Transverse colon (tissue), 4 donors: ENCODE results near the gene ACADS. TPM values are rescaled to one million over a fixed set of nuclear protein-coding genes. Genes with fewer than 3 reads are reported as not detected.
A peak's percentile ranks its signal among the peaks of the same experiment; 100 is the strongest.

Experiments
- DNase-seq: peaks from one replicate; pipeline ENCODE4 v3.0.0-alpha.2; 2019
- H3K27ac ChIP-seq, 4 donors: fragments of 200-600 bp; sonication (generic); 2 replicates each; pipeline ENCODE4 v1.5.1; 2016 to 2018; ENCODE audit warnings: inconsistent platforms in 4 of 4
- H3K27me3 ChIP-seq: fragments of 200-600 bp; sonication (generic); 2 replicates; pipeline ENCODE4 v1.5.1; 2017; ENCODE audit warnings: inconsistent platforms
- H3K36me3 ChIP-seq, 4 donors: fragments of 200-600 bp; sonication (generic); 2 replicates each; pipeline ENCODE4 v1.5.1; 2017 to 2019; ENCODE audit warnings: inconsistent platforms in 4 of 4
- H3K4me1 ChIP-seq, 4 donors: fragments of 200-600 bp; sonication (generic); 2 replicates each; pipeline ENCODE4 v1.5.1; 2017 to 2020; ENCODE audit warnings: inconsistent platforms in 4 of 4
- H3K4me3 ChIP-seq, 4 donors: fragments of 200-600 bp; sonication (generic); 1 replicate in 1 of 4; 2 replicates in 3 of 4; pipeline versions ENCODE4 v1.5.1 to v1.6.1; 2017 to 2019; ENCODE audit warnings: inconsistent platforms in 4 of 4
- H3K9me3 ChIP-seq, 2 donors: fragments of 200-600 bp; sonication (generic); 2 replicates each; pipeline ENCODE4 v1.5.1; 2017 to 2019; ENCODE audit warnings: inconsistent platforms in 2 of 2
- EP300 ChIP-seq: sonication (generic); formaldehyde crosslinking; IDR thresholded peaks from one replicate; pipeline ENCODE4 v1.6.1; 2017; ENCODE audit warnings: antibody characterized with exemption, low read depth
- POLR2A ChIP-seq: fragments of 450-650 bp; IDR thresholded peaks from one replicate; pipeline ENCODE4 v1.6.1; 2016; ENCODE audit warnings: antibody characterized with exemption, mild to moderate bottlenecking, moderate library complexity
- POLR2AphosphoS5 ChIP-seq, 3 donors: sonication (generic); formaldehyde crosslinking; IDR thresholded peaks; one replicate each; pipeline ENCODE4 v1.6.1; 2016; ENCODE audit warnings: antibody characterized with exemption in 3 of 3
- WGBS, 2 donors: methylation state at CpG; one replicate each; pipeline ENCODE4 v1.1.5; 2018; ENCODE audit warnings: low coverage in 1 of 2; 5-methylcytosine and 5-hydroxymethylcytosine counted together
- in situ Hi-C, 4 donors: fragments of 200-750 bp; cut with MboI; loops; one replicate each; pipeline versions ENCODE4 v1.15.0 to v1.15.1; 2017; ENCODE audit warnings: low sequenced_read_pairs in 3 of 4, low pct_ligation_motif_present in 1 of 4, low pct_unique_long_range_greater_than_20kb in 1 of 4
- intact Hi-C: fragments of 100-400 bp; cut with DNase I; formaldehyde crosslinking; loops from one replicate; pipeline ENCODE4 v1.15.1; 2023; ENCODE audit warnings: low total_unique reads
- total RNA-seq, 4 donors: library from RNA; depleted of rRNA; stranded (reverse); fragments of >200 nt; gene quantifications; one replicate each; pipeline ENCODE4 v1.1.0, GENCODE V29; 2016
- TF ChIP-seq, protein P1 (sequence below), 5 experiments: fragments of 200-600 bp in 3 of 5; fragments of 450-650 bp in 2 of 5; sonication (generic) in 3 of 5; IDR thresholded peaks; 1 replicate in 2 of 5; 2 replicates in 3 of 5; pipeline ENCODE4 v1.5.1; 2016 to 2017; ENCODE audit warnings: antibody characterized with exemption in 5 of 5, inconsistent platforms in 3 of 5, mild to moderate bottlenecking in 2 of 5, moderate library complexity in 1 of 5

ACADS gene
- total RNA-seq, 4 donors from 2014 or later = 224 to 338 (median 297) TPM

DNA sequence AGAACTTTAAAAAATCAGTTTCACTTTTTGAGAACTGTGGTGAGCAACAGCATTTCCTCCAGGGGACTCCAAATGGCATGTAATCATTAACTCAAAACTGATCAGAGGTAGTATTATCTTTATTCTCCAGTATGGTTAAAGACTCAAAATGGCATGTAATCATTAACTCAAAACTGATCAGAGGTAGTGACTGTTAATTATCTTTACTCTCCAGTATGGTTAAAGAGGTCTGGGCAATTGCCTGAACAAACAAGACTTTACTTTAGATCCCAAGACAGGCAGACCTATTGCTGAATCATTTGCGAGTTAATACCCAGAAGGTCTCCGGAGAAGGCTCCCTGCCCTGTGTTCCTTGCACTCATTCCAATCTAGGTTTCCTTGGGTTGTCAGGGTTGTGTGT lies 6.6 kb upstream of the ACADS start:
- Histone ChIP-seq H3K4me3 (no peak overlapping the region), H3K27ac (peak overlapping the region; percentile 68 to 77 (median 72)), H3K36me3 (peaks cover 0 to 42% (median 3%) of the 10 kb centered on the region in 4 donors), H3K27me3 (no peaks in the 10 kb centered on the region), H3K4me1 (peaks cover 5 to 34% (median 22%) of the 10 kb centered on the region in 4 donors), H3K9me3 (no peaks in the 10 kb centered on the region)
- in situ Hi-C loops = loop anchor here in 2 of 4 donors (10.0 kb wide), 2 partner anchors 74 to 134 kb away; partner anchors contain the start of genes CABP1 (in 2 of the 2) and POP5 (in 1 of the 2)
- intact Hi-C loops = loop anchor here (10.0 kb wide), 1 partner anchor 134 kb away; the partner anchor contains the start of gene POP5
- WGBS, 2 donors = 45 to 62% methylated on average over 2 of the region's 2 CpGs
- DNase-seq = no peak
- no peak for TF ChIP-seq POLR2A
- TF ChIP-seq POLR2AphosphoS5 (IDR thresholded peaks at IDR 0.05) = no peak

DNA sequence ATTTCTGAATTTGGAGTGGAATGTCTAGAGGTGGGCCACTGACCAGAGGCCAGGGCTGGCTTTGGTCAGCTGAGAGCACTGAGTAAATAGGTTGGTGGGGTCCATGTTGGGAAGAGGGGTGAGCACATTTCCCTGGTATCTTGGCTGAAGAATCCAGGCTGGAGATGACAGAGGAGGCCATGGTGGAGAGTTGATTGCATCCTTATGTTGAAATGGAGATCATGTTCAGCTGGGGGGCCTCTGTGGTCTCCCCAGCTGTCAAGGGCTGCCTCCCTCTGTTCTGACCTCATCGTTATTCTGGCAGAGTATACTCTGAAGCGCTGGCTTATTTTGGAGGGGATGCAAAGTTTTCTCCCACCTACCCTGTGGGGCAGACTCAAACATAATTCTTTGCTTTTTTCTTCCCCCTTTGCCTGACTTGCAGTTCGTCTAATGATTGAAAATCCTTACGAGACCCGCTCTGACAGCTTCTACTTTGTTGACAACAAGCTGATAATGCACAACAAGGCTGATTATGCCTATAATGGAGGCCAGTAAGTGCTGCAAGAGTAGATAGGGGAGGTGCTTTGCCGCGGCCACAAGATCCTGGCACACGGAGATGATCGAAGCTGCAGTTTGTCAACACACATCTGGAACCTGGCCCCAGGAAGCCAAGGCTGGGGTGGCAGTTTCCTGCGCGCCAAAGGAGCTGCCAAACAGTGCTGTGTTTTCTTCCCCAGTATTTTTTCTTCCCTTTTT lies 6.0 kb upstream of the ACADS start:
- intact Hi-C loops (loop anchor here (10.0 kb wide), 1 partner anchor 135 kb away; the partner anchor contains the start of gene POP5), in situ Hi-C loops (loop anchor here in 2 of 4 donors (10.0 kb wide), 2 partner anchors 75 to 135 kb away; partner anchors contain the start of genes CABP1 (in 2 of the 2) and POP5 (in 1 of the 2))
- H3K9me3 ChIP-seq = no peaks in the 10 kb centered on the region
- TF ChIP-seq POLR2A = no peak
- H3K27me3 ChIP-seq = no peaks in the 10 kb centered on the region
- 47 to 50% methylated on average over 3 to 11 of the region's 11 CpGs for WGBS, 2 donors
- peak overlapping the region; percentile 68 to 77 (median 72) for H3K27ac ChIP-seq
- no peak overlapping the region for H3K4me3 ChIP-seq
- H3K4me1 ChIP-seq = peaks cover 5 to 34% (median 22%) of the 10 kb centered on the region in 4 donors
- peaks cover 0 to 42% (median 3%) of the 10 kb centered on the region in 4 donors for H3K36me3 ChIP-seq
- DNase-seq = no peak

DNA sequence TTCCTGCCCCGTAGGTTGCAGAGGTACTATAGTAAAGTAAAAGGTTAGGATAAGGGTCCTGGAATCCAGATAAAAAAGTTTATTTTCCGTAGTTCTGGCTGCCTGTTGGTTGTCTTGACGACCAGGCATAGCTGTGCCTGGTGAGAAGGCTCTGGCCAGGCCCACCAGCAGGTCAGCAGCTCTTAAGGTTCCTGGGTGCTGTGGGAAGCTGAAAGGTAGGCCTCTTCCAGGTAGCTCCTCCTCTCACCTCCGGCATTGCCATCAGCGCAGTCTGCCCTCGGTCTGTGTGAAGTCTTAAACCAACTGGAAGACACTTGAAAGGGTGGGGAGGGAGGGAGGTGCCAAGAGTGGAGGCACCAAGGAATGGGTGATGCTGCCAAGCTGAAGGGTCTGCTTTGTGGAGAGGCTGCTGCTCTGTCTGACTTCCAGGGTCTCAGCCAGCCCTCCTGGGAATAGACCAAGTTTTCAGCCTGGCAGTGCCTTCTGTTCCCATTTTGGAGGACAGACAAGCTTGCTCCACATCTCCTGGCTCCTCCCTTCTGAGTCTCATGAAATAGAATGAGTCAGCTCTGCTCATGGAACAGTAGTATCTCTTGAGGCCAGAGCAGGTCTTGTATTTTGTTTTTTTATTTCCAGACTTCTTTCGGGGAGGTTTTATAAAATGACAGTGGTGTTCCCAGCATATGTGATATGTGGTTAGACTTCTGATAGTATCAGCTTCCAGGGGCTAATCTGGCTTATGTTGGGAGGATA lies 5.2 kb upstream of the ACADS start:
- Histone ChIP-seq H3K27me3 (no peaks in the 10 kb centered on the region), H3K4me1 (peaks cover 12 to 41% (median 28%) of the 10 kb centered on the region in 4 donors), H3K36me3 (peaks cover 0 to 42% (median 3%) of the 10 kb centered on the region in 4 donors), H3K27ac (peak overlapping the region; percentile 68 to 77 (median 72)), H3K4me3 (no peak overlapping the region), H3K9me3 (no peaks in the 10 kb centered on the region)
- TF ChIP-seq EP300 (no peak), POLR2A (no peak), POLR2AphosphoS5 (IDR thresholded peaks at IDR 0.05) (no peak)
- TF ChIP-seq, protein P1, sequence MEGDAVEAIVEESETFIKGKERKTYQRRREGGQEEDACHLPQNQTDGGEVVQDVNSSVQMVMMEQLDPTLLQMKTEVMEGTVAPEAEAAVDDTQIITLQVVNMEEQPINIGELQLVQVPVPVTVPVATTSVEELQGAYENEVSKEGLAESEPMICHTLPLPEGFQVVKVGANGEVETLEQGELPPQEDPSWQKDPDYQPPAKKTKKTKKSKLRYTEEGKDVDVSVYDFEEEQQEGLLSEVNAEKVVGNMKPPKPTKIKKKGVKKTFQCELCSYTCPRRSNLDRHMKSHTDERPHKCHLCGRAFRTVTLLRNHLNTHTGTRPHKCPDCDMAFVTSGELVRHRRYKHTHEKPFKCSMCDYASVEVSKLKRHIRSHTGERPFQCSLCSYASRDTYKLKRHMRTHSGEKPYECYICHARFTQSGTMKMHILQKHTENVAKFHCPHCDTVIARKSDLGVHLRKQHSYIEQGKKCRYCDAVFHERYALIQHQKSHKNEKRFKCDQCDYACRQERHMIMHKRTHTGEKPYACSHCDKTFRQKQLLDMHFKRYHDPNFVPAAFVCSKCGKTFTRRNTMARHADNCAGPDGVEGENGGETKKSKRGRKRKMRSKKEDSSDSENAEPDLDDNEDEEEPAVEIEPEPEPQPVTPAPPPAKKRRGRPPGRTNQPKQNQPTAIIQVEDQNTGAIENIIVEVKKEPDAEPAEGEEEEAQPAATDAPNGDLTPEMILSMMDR (IDR thresholded peaks at IDR 0.05) = no peak
- 59 to 80% methylated on average over 1 to 7 of the region's 7 CpGs for WGBS, 2 donors
- no peak for DNase-seq
- in situ Hi-C loops (no loop called here), intact Hi-C loops (no loop called here)

DNA sequence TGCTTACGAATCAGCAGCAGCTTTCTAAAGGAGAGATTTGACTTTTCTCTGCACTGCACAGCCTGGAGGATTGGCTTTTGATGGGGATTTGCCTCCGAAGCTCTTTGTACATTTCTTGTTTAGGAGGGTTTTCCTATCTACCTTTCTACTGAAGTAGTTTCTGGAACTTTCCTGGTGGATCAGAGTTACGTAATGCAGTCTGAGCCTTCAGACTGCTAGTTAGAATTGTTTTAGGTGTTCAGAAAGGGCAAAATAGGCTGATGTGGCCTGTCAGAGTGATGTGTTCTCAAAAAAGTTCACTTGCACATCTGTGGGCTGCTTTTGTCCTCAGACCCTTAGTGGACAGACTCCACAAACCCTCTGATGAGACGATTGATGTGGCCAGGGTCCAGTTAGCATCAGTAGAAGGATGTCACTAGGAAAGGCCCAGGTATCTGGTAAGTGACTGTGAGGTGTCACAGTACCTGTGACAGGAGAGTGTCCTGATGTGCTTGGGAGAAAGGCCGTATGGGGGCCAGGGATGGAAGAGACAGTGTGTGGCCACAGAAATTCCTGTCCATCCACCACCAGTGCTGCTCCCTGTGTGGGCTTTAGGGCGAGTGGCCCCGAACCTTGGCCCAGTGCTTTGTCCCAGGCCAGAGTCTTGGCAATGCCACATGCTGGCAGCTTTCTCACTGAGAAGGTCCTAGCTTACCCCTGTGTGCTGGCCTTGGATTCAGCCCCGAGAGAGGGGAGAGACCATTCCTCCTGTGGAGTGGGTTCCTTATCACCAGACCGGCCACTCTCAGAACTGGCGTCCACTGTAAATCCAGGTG lies 4.4 kb upstream of the ACADS start:
- intact Hi-C loops (no loop called here), in situ Hi-C loops (no loop called here)
- 90 to 93% methylated on average over 3 to 10 of the region's 10 CpGs for WGBS, 2 donors
- peaks cover 12 to 42% (median 28%) of the 10 kb centered on the region in 4 donors for H3K4me1 ChIP-seq
- H3K27ac ChIP-seq = peak overlapping the region in 3 of 4 donors; percentile 72 to 77 (median 72)
- no peak overlapping the region for H3K4me3 ChIP-seq
- H3K27me3 ChIP-seq = no peaks in the 10 kb centered on the region
- TF ChIP-seq POLR2A (no peak), POLR2AphosphoS5 (IDR thresholded peaks at IDR 0.05) (no peak)
- TF ChIP-seq, protein P1 (IDR thresholded peaks at IDR 0.05) = no peak
- H3K36me3 ChIP-seq = peaks cover 0 to 42% (median 3%) of the 10 kb centered on the region in 4 donors
- no peaks in the 10 kb centered on the region for H3K9me3 ChIP-seq
- DNase-seq = no peak
